Esophagus muscularis mucosa (tissue), 4 donors: ENCODE measurements around the gene KRTAP5-3. TPM values are rescaled to one million over a fixed set of nuclear protein-coding genes. Genes with fewer than 3 reads are reported as not detected.

Source experiments
- DNase-seq: peaks from one replicate; pipeline ENCODE4 v3.0.0-alpha.2; 2017; ENCODE audit errors: extremely low spot score
- H3K27ac ChIP-seq, 4 donors: fragments of 200-600 bp; sonication (generic); replicated peaks in 1 of 4; 1 replicate in 3 of 4; 2 replicates in 1 of 4; pipeline ENCODE4 v1.5.1; 2016 to 2019; ENCODE audit warnings: mild to moderate bottlenecking in 1 of 4
- H3K27me3 ChIP-seq, 4 donors: fragments of 200-600 bp; sonication (generic); one replicate each; pipeline versions ENCODE4 v1.5.1 to v1.6.0; 2016 to 2019
- H3K36me3 ChIP-seq, 4 donors: fragments of 200-600 bp; sonication (generic); one replicate each; pipeline ENCODE4 v1.5.1; 2016 to 2019
- H3K4me1 ChIP-seq, 4 donors: fragments of 200-600 bp; sonication (generic); one replicate each; pipeline ENCODE4 v1.5.1; 2016 to 2019
- H3K4me3 ChIP-seq, 4 donors: fragments of 200-600 bp; sonication (generic); 1 replicate in 2 of 4; 2 replicates in 2 of 4; pipeline ENCODE4 v1.5.1; 2016 to 2019; ENCODE audit warnings: mild to moderate bottlenecking in 4 of 4, moderate library complexity in 1 of 4
- H3K9me3 ChIP-seq, 4 donors: fragments of 200-600 bp; sonication (generic); 1 replicate in 3 of 4; 2 replicates in 1 of 4; pipeline ENCODE4 v1.5.1; 2016 to 2019
- EP300 ChIP-seq: sonication (generic); formaldehyde crosslinking; IDR thresholded peaks from one replicate; pipeline ENCODE4 v1.6.1; 2017; ENCODE audit warnings: antibody characterized with exemption
- POLR2A ChIP-seq: fragments of 450-650 bp; IDR thresholded peaks from one replicate; pipeline ENCODE4 v1.6.1; 2017; ENCODE audit warnings: antibody characterized with exemption, moderate library complexity, mild to moderate bottlenecking, low read depth
- POLR2AphosphoS5 ChIP-seq, 2 donors: sonication (generic); formaldehyde crosslinking; IDR thresholded peaks; one replicate each; pipeline ENCODE4 v1.6.1; 2017; ENCODE audit warnings: antibody characterized with exemption in 2 of 2
- WGBS: methylation state at CpG from one replicate; pipeline ENCODE4 v1.1.5; 2018; 5-methylcytosine and 5-hydroxymethylcytosine counted together
- intact Hi-C: fragments of 100-400 bp; cut with DNase I; formaldehyde crosslinking; loops from one replicate; pipeline ENCODE4 v1.15.1; 2023
- total RNA-seq, 4 donors: library from RNA; depleted of rRNA; stranded (reverse); fragments of >200 nt; gene quantifications; one replicate each; pipeline versions ENCODE4 v1.1.0 to v1.2.1, GENCODE V29; 2016
- TF ChIP-seq, protein P1 (sequence below), 3 experiments: fragments of 200-600 bp in 2 of 3; fragments of 450-650 bp in 1 of 3; sonication (generic) in 2 of 3; IDR thresholded peaks; one replicate each; pipeline ENCODE4 v1.5.1; 2017 to 2019; ENCODE audit warnings: antibody characterized with exemption in 3 of 3, mild to moderate bottlenecking in 2 of 3, moderate library complexity in 1 of 3

Gene KRTAP5-3
- total RNA-seq, 4 donors from 2014 or later, result not detected

DNA sequence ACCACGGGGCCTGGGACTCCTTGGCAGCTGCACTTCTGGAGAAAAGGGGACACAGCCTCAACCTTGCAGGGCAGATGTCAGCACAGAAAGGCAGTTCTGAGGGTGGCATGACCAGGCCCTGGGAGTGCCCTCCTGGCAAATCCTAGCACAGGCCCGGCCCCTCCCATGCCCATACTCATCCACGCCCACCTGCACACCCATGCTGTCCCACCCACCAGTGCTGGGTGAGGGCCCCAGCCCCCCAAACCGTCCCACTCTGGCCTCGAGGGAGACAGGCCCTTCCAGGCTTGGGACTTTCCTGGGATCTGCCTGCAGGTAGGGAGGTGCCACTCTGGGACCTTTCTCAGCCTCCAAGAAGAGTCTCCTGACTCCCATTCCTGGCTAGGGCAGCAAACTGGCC, 46.3 kb downstream of the KRTAP5-3 start:
- peak overlapping the region in 1 of 4 donors; percentile 98 for H3K27ac ChIP-seq
- H3K36me3 ChIP-seq, result peaks cover 0 to 66% (median 40%) of the 10 kb centered on the region in 4 donors
- H3K27me3 ChIP-seq, result no peaks in the 10 kb centered on the region
- H3K9me3 ChIP-seq, result no peaks in the 10 kb centered on the region
- intact Hi-C loops, result no loop called here
- peaks cover 49 to 83% (median 55%) of the 10 kb centered on the region in 4 donors for H3K4me1 ChIP-seq
- no peak overlapping the region for H3K4me3 ChIP-seq
- no peak for DNase-seq
- TF ChIP-seq POLR2A (no peak), POLR2AphosphoS5 (IDR thresholded peaks at IDR 0.05) (no peak), EP300 (no peak)
- TF ChIP-seq, protein P1, sequence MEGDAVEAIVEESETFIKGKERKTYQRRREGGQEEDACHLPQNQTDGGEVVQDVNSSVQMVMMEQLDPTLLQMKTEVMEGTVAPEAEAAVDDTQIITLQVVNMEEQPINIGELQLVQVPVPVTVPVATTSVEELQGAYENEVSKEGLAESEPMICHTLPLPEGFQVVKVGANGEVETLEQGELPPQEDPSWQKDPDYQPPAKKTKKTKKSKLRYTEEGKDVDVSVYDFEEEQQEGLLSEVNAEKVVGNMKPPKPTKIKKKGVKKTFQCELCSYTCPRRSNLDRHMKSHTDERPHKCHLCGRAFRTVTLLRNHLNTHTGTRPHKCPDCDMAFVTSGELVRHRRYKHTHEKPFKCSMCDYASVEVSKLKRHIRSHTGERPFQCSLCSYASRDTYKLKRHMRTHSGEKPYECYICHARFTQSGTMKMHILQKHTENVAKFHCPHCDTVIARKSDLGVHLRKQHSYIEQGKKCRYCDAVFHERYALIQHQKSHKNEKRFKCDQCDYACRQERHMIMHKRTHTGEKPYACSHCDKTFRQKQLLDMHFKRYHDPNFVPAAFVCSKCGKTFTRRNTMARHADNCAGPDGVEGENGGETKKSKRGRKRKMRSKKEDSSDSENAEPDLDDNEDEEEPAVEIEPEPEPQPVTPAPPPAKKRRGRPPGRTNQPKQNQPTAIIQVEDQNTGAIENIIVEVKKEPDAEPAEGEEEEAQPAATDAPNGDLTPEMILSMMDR (IDR thresholded peaks at IDR 0.05), result no peak
- 92% methylated on average over 2 of the region's 5 CpGs for WGBS

DNA sequence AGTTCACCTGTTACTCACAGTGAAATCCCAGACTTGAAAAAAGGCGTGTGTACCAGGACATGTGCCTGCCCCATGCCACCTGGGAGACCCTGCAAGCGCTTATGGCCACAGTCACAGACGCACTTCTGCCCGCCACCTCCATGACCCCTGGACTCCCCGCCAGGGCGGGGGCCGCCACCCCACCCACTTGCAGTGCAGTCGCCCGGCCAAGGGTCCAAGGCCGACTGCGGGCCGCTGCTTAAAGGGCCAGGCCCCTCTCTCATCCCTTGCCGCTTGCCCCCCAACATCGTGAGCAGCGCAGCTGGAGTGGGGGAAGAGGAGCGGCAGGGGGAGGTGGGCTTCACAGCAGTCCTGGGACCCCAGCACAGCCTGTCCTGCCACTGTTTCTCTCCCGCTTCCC, 47.0 kb downstream of the KRTAP5-3 start:
- peak overlapping the region in 3 of 4 donors; percentile 90 to 98 (median 98) for H3K27ac ChIP-seq
- 84% methylated on average over 14 of the region's 17 CpGs for WGBS
- no peak for TF ChIP-seq POLR2AphosphoS5 (IDR thresholded peaks at IDR 0.05)
- TF ChIP-seq, protein P1 (IDR thresholded peaks at IDR 0.05), result no peak
- no peak for TF ChIP-seq POLR2A
- TF ChIP-seq EP300, result no peak
- H3K9me3 ChIP-seq, result no peaks in the 10 kb centered on the region
- peaks cover 49 to 76% (median 54%) of the 10 kb centered on the region in 4 donors for H3K4me1 ChIP-seq
- intact Hi-C loops, result no loop called here
- no peak for DNase-seq
- peaks cover 0 to 68% (median 42%) of the 10 kb centered on the region in 4 donors for H3K36me3 ChIP-seq
- H3K4me3 ChIP-seq, result no peak overlapping the region
- no peaks in the 10 kb centered on the region for H3K27me3 ChIP-seq

DNA sequence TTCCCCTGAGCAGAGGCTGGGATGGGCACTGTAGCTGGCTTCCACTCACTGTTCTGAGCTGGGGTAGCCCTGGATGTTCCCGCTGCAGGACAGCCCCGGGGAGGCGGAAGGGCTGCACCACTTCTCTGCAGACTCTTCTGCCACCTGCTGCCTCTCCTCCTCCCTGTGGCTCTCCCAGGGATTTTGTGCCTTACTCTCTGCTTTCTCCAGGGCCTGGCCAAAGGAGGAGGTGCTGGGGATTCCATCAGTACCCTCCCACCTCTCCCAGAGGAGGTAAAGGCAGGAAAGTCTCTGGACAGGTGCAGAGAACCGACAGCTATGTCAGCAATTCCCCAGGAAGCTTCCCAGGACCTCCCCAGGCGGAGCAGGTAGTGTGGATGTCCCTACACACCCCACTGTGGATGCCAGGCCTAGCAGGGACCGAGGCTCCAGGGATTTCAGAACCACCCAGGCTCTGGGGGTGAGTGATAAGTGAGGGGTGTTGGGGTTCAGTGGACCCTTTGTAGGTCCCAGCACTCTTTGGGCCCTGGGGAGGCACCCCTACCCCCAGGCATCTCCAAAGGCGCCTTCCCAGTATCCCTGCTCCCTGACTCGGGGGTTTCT, 47.5 kb downstream of the KRTAP5-3 start:
- peaks cover 49 to 71% (median 54%) of the 10 kb centered on the region in 4 donors for H3K4me1 ChIP-seq
- H3K36me3 ChIP-seq, result peaks cover 0 to 70% (median 46%) of the 10 kb centered on the region in 4 donors
- H3K27ac ChIP-seq, result peak overlapping the region; percentile 90 to 98 (median 98)
- no peaks in the 10 kb centered on the region for H3K27me3 ChIP-seq
- no peak for DNase-seq
- intact Hi-C loops, result no loop called here
- TF ChIP-seq, protein P1 (IDR thresholded peaks at IDR 0.05), result peak in 1 of 3 experiments; percentile 17
- TF ChIP-seq EP300, result no peak
- no peak overlapping the region for H3K4me3 ChIP-seq
- WGBS, result 81% methylated on average over 6 of the region's 8 CpGs
- no peaks in the 10 kb centered on the region for H3K9me3 ChIP-seq

DNA sequence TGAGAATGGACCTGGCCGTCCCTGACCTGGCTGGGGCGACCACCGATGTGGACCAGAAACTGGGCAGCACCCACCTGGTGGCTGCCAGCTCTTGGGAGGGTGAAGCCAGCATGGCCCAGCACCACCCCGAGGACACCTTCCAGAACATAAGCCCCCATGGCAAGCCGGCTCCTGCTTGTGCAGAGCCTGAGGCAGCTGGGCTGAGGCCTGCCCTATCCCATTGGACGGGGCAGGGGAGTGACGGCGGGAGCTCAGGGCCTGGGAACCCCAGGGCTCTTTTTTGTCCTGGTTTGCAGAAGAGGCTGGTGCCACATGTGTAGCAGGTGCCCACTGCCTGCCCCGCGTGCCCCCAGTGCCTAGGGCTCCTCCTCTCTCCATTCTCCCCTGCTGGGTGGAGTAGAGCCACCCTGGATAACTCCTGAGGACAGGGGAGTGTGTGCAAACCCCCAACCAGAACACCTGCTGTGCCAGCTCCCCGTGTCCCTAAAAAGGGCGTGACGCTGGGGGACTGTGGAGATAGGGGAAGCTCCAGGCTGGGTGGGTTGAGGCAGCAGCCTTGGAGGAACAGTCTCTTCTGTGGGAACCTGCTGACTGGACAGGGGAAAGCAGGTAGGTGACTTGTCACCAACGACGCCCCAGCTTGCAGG, 48.1 kb downstream of the KRTAP5-3 start:
- DNase-seq, result no peak
- peaks cover 47 to 68% (median 49%) of the 10 kb centered on the region in 4 donors for H3K4me1 ChIP-seq

More for the DNA sequence above, 48.1 kb downstream of the KRTAP5-3 start:
- intact Hi-C loops, result no loop called here
- Histone ChIP-seq H3K9me3 (no peaks in the 10 kb centered on the region), H3K27me3 (no peaks in the 10 kb centered on the region), H3K4me3 (no peak overlapping the region), H3K36me3 (peaks cover 0 to 69% (median 45%) of the 10 kb centered on the region in 4 donors), H3K27ac (peak overlapping the region; percentile 90 to 98 (median 98))
- 78% methylated on average over 7 of the region's 15 CpGs for WGBS
- no peak for TF ChIP-seq POLR2AphosphoS5 (IDR thresholded peaks at IDR 0.05)
- no peak for TF ChIP-seq POLR2A
- TF ChIP-seq, protein P1 (IDR thresholded peaks at IDR 0.05), result no peak
- no peak for TF ChIP-seq EP300
